SK-N-SH treated with all-trans-retinoic acid at 6 μM for 48 hours (cell line): Measurements from ENCODE around the gene KRR1.

Experiments
- ATAC-seq: fragments of 200-7000 bp; cut with Tn5 transposase; 3 replicates; pipeline ENCODE4 v1.9.1; 2020; ENCODE audit warnings: mild to moderate bottlenecking, moderate library complexity
- ARNTL ChIP-seq: fragments of 450-650 bp; formaldehyde crosslinking; IDR thresholded peaks from 2 replicates; pipeline ENCODE4 v1.5.0; 2020; ENCODE audit warnings: low read depth, mild to moderate bottlenecking, moderate library complexity, borderline replicate concordance
- BACH2 ChIP-seq: fragments of 250-450 bp; sonication (Bioruptor Pico); IDR thresholded peaks from 2 replicates; pipeline ENCODE4 v1.9.0; 2021; ENCODE audit warnings: mild to moderate bottlenecking, borderline replicate concordance
- CREB5 ChIP-seq: fragments of 250-450 bp; sonication (Bioruptor Pico); IDR thresholded peaks from 2 replicates; pipeline ENCODE4 v1.5.1; 2020; ENCODE audit warnings: low read depth, mild to moderate bottlenecking, moderate library complexity
- CSDC2 ChIP-seq: fragments of 250-450 bp; sonication (Bioruptor Pico); IDR thresholded peaks from 2 replicates; pipeline ENCODE4 v1.5.0; 2020; ENCODE audit warnings: mild to moderate bottlenecking, moderate library complexity
- CSRNP3 ChIP-seq: fragments of 250-450 bp; sonication (Bioruptor Pico); IDR thresholded peaks from 2 replicates; pipeline ENCODE4 v1.5.1; 2021; ENCODE audit warnings: mild to moderate bottlenecking, moderate library complexity
- ESRRG ChIP-seq: fragments of 250-450 bp; sonication (Bioruptor Pico); IDR thresholded peaks from 2 replicates; pipeline ENCODE4 v1.6.1; 2021; ENCODE audit warnings: mild to moderate bottlenecking
- GLIS3 ChIP-seq: fragments of 250-450 bp; sonication (Bioruptor Pico); IDR thresholded peaks from 2 replicates; pipeline ENCODE4 v1.5.0; 2020; ENCODE audit warnings: mild to moderate bottlenecking, moderate library complexity
- ISL1 ChIP-seq: fragments of 250-450 bp; sonication (Bioruptor Pico); IDR thresholded peaks from 2 replicates; pipeline ENCODE4 v2.1.2; 2022; ENCODE audit warnings: mild to moderate bottlenecking, moderate library complexity
- OSR1 ChIP-seq: fragments of 250-450 bp; sonication (Bioruptor Pico); IDR thresholded peaks from 2 replicates; pipeline ENCODE4 v1.8.0; 2022; ENCODE audit warnings: moderate library complexity, mild to moderate bottlenecking, inconsistent platforms
- PATZ1 ChIP-seq: fragments of 250-450 bp; sonication (Bioruptor Pico); IDR thresholded peaks from 2 replicates; pipeline ENCODE4 v1.8.0; 2020; ENCODE audit warnings: mild to moderate bottlenecking, moderate library complexity, borderline replicate concordance
- PPARA ChIP-seq: fragments of 250-450 bp; sonication (Bioruptor Pico); IDR thresholded peaks from 2 replicates; pipeline ENCODE4 v1.5.0; 2020; ENCODE audit warnings: mild to moderate bottlenecking, borderline replicate concordance
- RARB ChIP-seq: fragments of 250-450 bp; sonication (Bioruptor Pico); IDR thresholded peaks from 2 replicates; pipeline ENCODE4 v1.8.0; 2021; ENCODE audit warnings: mild to moderate bottlenecking, moderate library complexity
- SNAI2 ChIP-seq: fragments of 250-450 bp; sonication (Bioruptor Pico); IDR thresholded peaks from 2 replicates; pipeline ENCODE4 v1.5.0; 2020; ENCODE audit warnings: mild to moderate bottlenecking, moderate library complexity
- TCF4 ChIP-seq: fragments of 250-450 bp; sonication (Bioruptor Pico); IDR thresholded peaks from 2 replicates; pipeline ENCODE4 v1.8.0; 2021; ENCODE audit warnings: mild to moderate bottlenecking, moderate library complexity, borderline replicate concordance
- TSHZ2 ChIP-seq: fragments of 250-450 bp; sonication (Bioruptor Pico); IDR thresholded peaks from 2 replicates; pipeline ENCODE4 v1.5.0; 2020; ENCODE audit warnings: mild to moderate bottlenecking, moderate library complexity
- ZFP3 ChIP-seq: fragments of 250-450 bp; sonication (Bioruptor Pico); IDR thresholded peaks from 2 replicates; pipeline ENCODE4 v1.5.0; 2020; ENCODE audit warnings: mild to moderate bottlenecking, moderate library complexity
- ZFP30 ChIP-seq: fragments of 450-650 bp; formaldehyde crosslinking; IDR thresholded peaks from 2 replicates; pipeline ENCODE4 v1.5.0; 2022; ENCODE audit warnings: mild to moderate bottlenecking, moderate library complexity
- ZNF565 ChIP-seq: fragments of 450-650 bp; formaldehyde crosslinking; conservative IDR thresholded peaks from 2 replicates; pipeline ENCODE4 v1.5.0; 2020; ENCODE audit warnings: low read depth, mild to moderate bottlenecking, moderate library complexity
- ZNF70 ChIP-seq: fragments of 450-650 bp; formaldehyde crosslinking; IDR thresholded peaks from 2 replicates; pipeline ENCODE4 v1.5.0; 2020; ENCODE audit warnings: mild to moderate bottlenecking, moderate library complexity
- ZNF8 ChIP-seq: fragments of 450-650 bp; formaldehyde crosslinking; IDR thresholded peaks from 2 replicates; pipeline ENCODE4 v1.5.0; 2020; ENCODE audit warnings: mild to moderate bottlenecking, moderate library complexity

Gene KRR1

GRCh38 chr12:75452675-75453330 lies 58.6 kb downstream of the KRR1 start:
- TF ChIP-seq ZNF8 (no peak), ARNTL (CRISPR knock-in tag) (no peak), CREB5 (CRISPR knock-in tag) (no peak), ZNF565 (CRISPR knock-in tag) (no peak), TCF4 (no peak), ZFP30 (CRISPR knock-in tag) (no peak), BACH2 (CRISPR knock-in tag) (no peak), ESRRG (CRISPR knock-in tag) (no peak), ZFP3 (no peak), ISL1 (CRISPR knock-in tag) (no peak), PATZ1 (CRISPR knock-in tag) (no peak), RARB (CRISPR knock-in tag) (no peak), PPARA (no peak), OSR1 (CRISPR knock-in tag) (no peak), ZNF70 (CRISPR knock-in tag) (no peak), CSRNP3 (no peak), CSDC2 (CRISPR knock-in tag) (no peak)
- TF ChIP-seq, all 23 proteins: peak for 0
- ATAC-seq: peak; percentile 91

- no peak for TF ChIP-seq TCF4
- no peak for TF ChIP-seq ZFP30 (CRISPR knock-in tag)
- no peak for TF ChIP-seq ESRRG (CRISPR knock-in tag)
- TF ChIP-seq CREB5 (CRISPR knock-in tag): no peak
- TF ChIP-seq GLIS3 (CRISPR knock-in tag): no peak
- TF ChIP-seq PPARA: no peak
- TF ChIP-seq ZNF70 (CRISPR knock-in tag): no peak
- no peak for TF ChIP-seq SNAI2
- no peak for TF ChIP-seq ZNF8
- no peak for TF ChIP-seq CSDC2 (CRISPR knock-in tag)
- TF ChIP-seq CSRNP3: no peak
- no peak for TF ChIP-seq ZNF565 (CRISPR knock-in tag)
- no peak for TF ChIP-seq TSHZ2 (CRISPR knock-in tag)
- TF ChIP-seq RARB (CRISPR knock-in tag): no peak
- TF ChIP-seq OSR1 (CRISPR knock-in tag): no peak
Observed at GRCh38 chr12:75447691-75448393, 63.6 kb downstream of the KRR1 start.

More at GRCh38 chr12:75447691-75448393, 63.6 kb downstream of the KRR1 start:
- peak; percentile 33 for ATAC-seq
